HFF-Myc (cell line): ENCODE data around the gene EBF4.

ENCODE experiments used
- DNase-seq: peaks from one replicate; pipeline ENCODE4 v3.0.0-alpha.2; 2011; ENCODE audit warnings: low read depth; ENCODE audit errors: extremely low read depth
- H3K4me3 ChIP-seq: replicated peaks from 2 replicates; pipeline ENCODE4 v1.5.1; 2011; ENCODE audit warnings: low read depth, mild to moderate bottlenecking, control low read depth, low read length
- TF ChIP-seq, protein P1 (sequence below): IDR thresholded peaks from 2 replicates; pipeline ENCODE4 v1.5.1; 2012; ENCODE audit warnings: mild to moderate bottlenecking, low read depth, low read length, control low read depth; ENCODE audit errors: missing control alignments

Gene EBF4

GRCh38 chr20:2794866-2795447, 102.4 kb downstream of the EBF4 start:
- no peak for DNase-seq
- no peak overlapping the region for H3K4me3 ChIP-seq
- TF ChIP-seq, protein P1, sequence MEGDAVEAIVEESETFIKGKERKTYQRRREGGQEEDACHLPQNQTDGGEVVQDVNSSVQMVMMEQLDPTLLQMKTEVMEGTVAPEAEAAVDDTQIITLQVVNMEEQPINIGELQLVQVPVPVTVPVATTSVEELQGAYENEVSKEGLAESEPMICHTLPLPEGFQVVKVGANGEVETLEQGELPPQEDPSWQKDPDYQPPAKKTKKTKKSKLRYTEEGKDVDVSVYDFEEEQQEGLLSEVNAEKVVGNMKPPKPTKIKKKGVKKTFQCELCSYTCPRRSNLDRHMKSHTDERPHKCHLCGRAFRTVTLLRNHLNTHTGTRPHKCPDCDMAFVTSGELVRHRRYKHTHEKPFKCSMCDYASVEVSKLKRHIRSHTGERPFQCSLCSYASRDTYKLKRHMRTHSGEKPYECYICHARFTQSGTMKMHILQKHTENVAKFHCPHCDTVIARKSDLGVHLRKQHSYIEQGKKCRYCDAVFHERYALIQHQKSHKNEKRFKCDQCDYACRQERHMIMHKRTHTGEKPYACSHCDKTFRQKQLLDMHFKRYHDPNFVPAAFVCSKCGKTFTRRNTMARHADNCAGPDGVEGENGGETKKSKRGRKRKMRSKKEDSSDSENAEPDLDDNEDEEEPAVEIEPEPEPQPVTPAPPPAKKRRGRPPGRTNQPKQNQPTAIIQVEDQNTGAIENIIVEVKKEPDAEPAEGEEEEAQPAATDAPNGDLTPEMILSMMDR: no peak

DNA sequence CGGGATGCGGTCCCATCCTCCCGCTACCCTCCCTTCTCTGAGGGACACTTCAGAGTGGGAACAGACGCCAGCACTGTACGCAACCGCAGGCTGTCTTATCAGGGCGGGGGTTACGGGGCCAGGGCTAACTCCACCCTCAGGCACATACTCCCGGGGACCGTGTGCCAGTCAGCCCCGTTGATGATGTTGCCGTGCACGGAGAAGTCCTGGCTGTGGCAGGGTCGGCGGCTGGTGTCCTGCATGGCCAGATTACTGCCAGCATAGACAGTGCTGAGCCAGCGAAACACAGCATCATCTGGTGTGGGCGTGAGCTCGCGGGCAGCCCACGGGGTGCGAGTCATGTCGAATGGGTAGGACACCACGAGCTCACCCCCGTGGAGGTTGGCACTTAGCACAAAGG, 102.9 kb downstream of the EBF4 start:
- no peak overlapping the region for H3K4me3 ChIP-seq
- DNase-seq: no peak
- TF ChIP-seq, protein P1: no peak

DNA sequence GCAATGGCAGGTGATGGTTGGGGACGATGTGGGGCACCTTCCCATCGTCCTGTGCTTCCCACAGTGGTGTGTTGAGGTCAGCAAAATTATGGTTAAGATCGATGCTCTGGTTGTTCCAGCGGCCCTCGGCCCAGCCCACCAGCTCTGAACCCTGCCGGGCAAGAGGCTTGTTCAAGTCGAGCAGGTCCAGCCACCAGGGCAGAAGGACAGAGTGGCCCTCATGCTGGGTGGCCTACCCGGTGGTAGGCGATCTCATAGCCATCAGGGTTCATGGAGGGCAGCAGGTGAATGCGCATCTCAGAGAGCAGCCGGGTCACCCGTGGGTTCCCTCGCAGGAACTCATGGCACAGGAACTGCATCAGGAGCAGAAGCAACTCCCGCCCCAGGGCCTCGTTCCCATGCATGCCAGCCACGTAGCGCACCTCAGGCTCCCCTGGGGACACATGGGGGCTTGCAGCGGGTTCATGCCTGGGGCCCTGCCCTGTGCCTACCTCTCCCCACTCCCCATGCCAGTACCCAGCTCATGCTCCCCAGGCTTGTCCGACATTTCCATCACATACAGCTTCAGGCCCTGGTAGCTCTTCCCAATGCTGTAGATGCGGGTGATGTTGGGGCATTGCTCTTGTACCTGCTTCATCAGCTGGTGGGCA, 103.6 kb downstream of the EBF4 start:
- no peak overlapping the region for H3K4me3 ChIP-seq
- DNase-seq: no peak
- TF ChIP-seq, protein P1: no peak

- TF ChIP-seq, protein P1: no peak
- no peak for DNase-seq
- no peak overlapping the region for H3K4me3 ChIP-seq
Observed at GRCh38 chr20:2797136-2797983, 104.8 kb downstream of the EBF4 start.

- no peak overlapping the region for H3K4me3 ChIP-seq
- TF ChIP-seq, protein P1: no peak
- no peak for DNase-seq
Observed at GRCh38 chr20:2798095-2798805, 105.7 kb downstream of the EBF4 start.

- TF ChIP-seq, protein P1: no peak
- DNase-seq: no peak
- no peak overlapping the region for H3K4me3 ChIP-seq
Observed at GRCh38 chr20:2798814-2799213, 106.2 kb downstream of the EBF4 start.
